Measurements from ENCODE around the gene ADIPOR2. TPM values are rescaled to one million over a fixed set of nuclear protein-coding genes. Genes with fewer than 3 reads are reported as not detected.

Gene ADIPOR2
- total RNA-seq, 1 donor from 2014 or later = 22.7 TPM

GRCh38 chr12:1778911-1779310, 88.0 kb downstream of the ADIPOR2 start:
- Histone ChIP-seq H3K27me3 (ENCODE audit: control insufficient read depth, insufficient read depth, low read length) (no peaks in the 10 kb centered on the region), H3K4me3 (ENCODE audit: low read depth, low read length) (no peak overlapping the region), H3K36me3 (ENCODE audit: control insufficient read depth, insufficient read depth, low read length) (no peaks in the 10 kb centered on the region)
- TF ChIP-seq CTCF (IDR thresholded peaks at IDR 0.05; ENCODE audit: insufficient read depth, low read length, poor library complexity, severe bottlenecking) = no peak
- DNase-seq (ENCODE audit: low read depth) = no peak

- no peak for DNase-seq (ENCODE audit: low read depth)
- H3K27me3 ChIP-seq (ENCODE audit: control insufficient read depth, insufficient read depth, low read length) = no peaks in the 10 kb centered on the region
Measured at GRCh38 chr12:1779783-1780182, 88.9 kb downstream of the ADIPOR2 start.

GRCh38 chr12:1781772-1782171, 90.9 kb downstream of the ADIPOR2 start:
- TF ChIP-seq CTCF (IDR thresholded peaks at IDR 0.05; ENCODE audit: insufficient read depth, low read length, poor library complexity, severe bottlenecking) = no peak
- no peaks in the 10 kb centered on the region for H3K27me3 ChIP-seq (ENCODE audit: control insufficient read depth, insufficient read depth, low read length)

More at GRCh38 chr12:1779783-1780182, 88.9 kb downstream of the ADIPOR2 start:
- H3K4me3 ChIP-seq (ENCODE audit: low read depth, low read length) = no peak overlapping the region
- H3K36me3 ChIP-seq (ENCODE audit: control insufficient read depth, insufficient read depth, low read length) = no peaks in the 10 kb centered on the region
- TF ChIP-seq CTCF (IDR thresholded peaks at IDR 0.05; ENCODE audit: insufficient read depth, low read length, poor library complexity, severe bottlenecking) = no peak

GRCh38 chr12:1782215-1782614, 91.3 kb downstream of the ADIPOR2 start:
- Histone ChIP-seq H3K4me3 (ENCODE audit: low read depth, low read length) (no peak overlapping the region), H3K27me3 (ENCODE audit: control insufficient read depth, insufficient read depth, low read length) (no peaks in the 10 kb centered on the region), H3K36me3 (ENCODE audit: control insufficient read depth, insufficient read depth, low read length) (no peaks in the 10 kb centered on the region)
- TF ChIP-seq CTCF (IDR thresholded peaks at IDR 0.05; ENCODE audit: insufficient read depth, low read length, poor library complexity, severe bottlenecking) = no peak
- no peak for DNase-seq (ENCODE audit: low read depth)

More at GRCh38 chr12:1781772-1782171, 90.9 kb downstream of the ADIPOR2 start:
- no peaks in the 10 kb centered on the region for H3K36me3 ChIP-seq (ENCODE audit: control insufficient read depth, insufficient read depth, low read length)
- no peak overlapping the region for H3K4me3 ChIP-seq (ENCODE audit: low read depth, low read length)
- no peak for DNase-seq (ENCODE audit: low read depth)

- no peak overlapping the region for H3K4me3 ChIP-seq (ENCODE audit: low read depth, low read length)
- DNase-seq (ENCODE audit: low read depth) = no peak
- peaks cover 2% of the 10 kb centered on the region for H3K36me3 ChIP-seq (ENCODE audit: control insufficient read depth, insufficient read depth, low read length)
- TF ChIP-seq CTCF (IDR thresholded peaks at IDR 0.05; ENCODE audit: insufficient read depth, low read length, poor library complexity, severe bottlenecking) = no peak
- no peaks in the 10 kb centered on the region for H3K27me3 ChIP-seq (ENCODE audit: control insufficient read depth, insufficient read depth, low read length)
Measured at GRCh38 chr12:1787714-1788113, 96.8 kb downstream of the ADIPOR2 start.

- TF ChIP-seq CTCF (IDR thresholded peaks at IDR 0.05; ENCODE audit: insufficient read depth, low read length, poor library complexity, severe bottlenecking) = no peak
- H3K4me3 ChIP-seq (ENCODE audit: low read depth, low read length) = no peak overlapping the region
- no peaks in the 10 kb centered on the region for H3K27me3 ChIP-seq (ENCODE audit: control insufficient read depth, insufficient read depth, low read length)
- peaks cover 2% of the 10 kb centered on the region for H3K36me3 ChIP-seq (ENCODE audit: control insufficient read depth, insufficient read depth, low read length)
- DNase-seq (ENCODE audit: low read depth) = no peak
Measured at GRCh38 chr12:1790444-1790843, 99.6 kb downstream of the ADIPOR2 start.
